DOHH2 (cell line): ENCODE results near the gene TTC28.

Experiments used
- H3F3A ChIP-seq: fragments of 200-600 bp; sonication (generic), shearing (Covaris generic); 2 replicates; pipeline ENCODE4 v1.6.0; 2016; ENCODE audit warnings: antibody characterized with exemption, mild to moderate bottlenecking; ENCODE audit not compliant: control insufficient read depth, insufficient read depth
- H3K27ac ChIP-seq: fragments of 200-600 bp; sonication (generic); 2 replicates; pipeline ENCODE4 v1.5.1; 2014; ENCODE audit warnings: low read depth, mild to moderate bottlenecking, low read length, moderate library complexity
- H3K27me3 ChIP-seq: fragments of 200-600 bp; sonication (generic); 2 replicates; pipeline ENCODE4 v1.6.1; 2014; ENCODE audit warnings: mild to moderate bottlenecking, low read length, mixed read lengths; ENCODE audit not compliant: control insufficient read depth
- H3K36me3 ChIP-seq: fragments of 200-600 bp; sonication (generic); 2 replicates; pipeline ENCODE4 v1.6.1; 2014; ENCODE audit warnings: mild to moderate bottlenecking, low read length, moderate library complexity, mixed read lengths; ENCODE audit not compliant: control insufficient read depth
- H3K4me1 ChIP-seq: fragments of 200-600 bp; sonication (generic); 2 replicates; pipeline ENCODE4 v1.6.1; 2014; ENCODE audit warnings: mild to moderate bottlenecking, low read length, mixed read lengths; ENCODE audit not compliant: control insufficient read depth
- H3K4me2 ChIP-seq: fragments of 200-600 bp; sonication (generic); 2 replicates; pipeline ENCODE4 v1.6.0; 2014; ENCODE audit warnings: mild to moderate bottlenecking, low read length, moderate library complexity
- H3K4me3 ChIP-seq: fragments of 200-600 bp; sonication (generic); 2 replicates; pipeline ENCODE4 v1.5.1; 2014; ENCODE audit warnings: mild to moderate bottlenecking, low read length, mixed read lengths
- H3K79me2 ChIP-seq: fragments of 200-600 bp; sonication (generic); 2 replicates; pipeline ENCODE4 v1.6.1; 2014; ENCODE audit warnings: mild to moderate bottlenecking, low read length, mixed read lengths; ENCODE audit not compliant: control insufficient read depth
- H3K9me2 ChIP-seq: fragments of 200-600 bp; sonication (generic); replicated peaks from 2 replicates; pipeline ENCODE4 v1.6.1; 2014; ENCODE audit warnings: mild to moderate bottlenecking, low read length, mixed read lengths; ENCODE audit not compliant: control insufficient read depth
- H3K9me3 ChIP-seq: fragments of 200-600 bp; sonication (generic); 2 replicates; pipeline ENCODE4 v1.6.1; 2014; ENCODE audit warnings: antibody characterized with exemption, low read length, mixed read lengths; ENCODE audit not compliant: control insufficient read depth, insufficient read depth
- H4K20me1 ChIP-seq: fragments of 200-600 bp; sonication (generic); 2 replicates; pipeline ENCODE4 v1.6.0; 2014; ENCODE audit warnings: low read depth, mild to moderate bottlenecking, antibody characterized with exemption, low read length, moderate library complexity; ENCODE audit not compliant: control insufficient read depth, insufficient read depth
- EZH2phosphoT487 ChIP-seq: fragments of 200-600 bp; sonication (generic); IDR thresholded peaks from 2 replicates; pipeline ENCODE4 v1.6.1; 2017; ENCODE audit warnings: borderline replicate concordance, mild to moderate bottlenecking, antibody characterized with exemption, low read length, moderate library complexity, mixed read lengths
- TF ChIP-seq, protein P1 (sequence below): fragments of 200-600 bp; sonication (generic); IDR thresholded peaks from one replicate; pipeline ENCODE4 v1.5.1; 2014; ENCODE audit warnings: antibody characterized with exemption, mild to moderate bottlenecking, low read depth, low read length; ENCODE audit not compliant: poor library complexity, severe bottlenecking

Gene TTC28

DNA sequence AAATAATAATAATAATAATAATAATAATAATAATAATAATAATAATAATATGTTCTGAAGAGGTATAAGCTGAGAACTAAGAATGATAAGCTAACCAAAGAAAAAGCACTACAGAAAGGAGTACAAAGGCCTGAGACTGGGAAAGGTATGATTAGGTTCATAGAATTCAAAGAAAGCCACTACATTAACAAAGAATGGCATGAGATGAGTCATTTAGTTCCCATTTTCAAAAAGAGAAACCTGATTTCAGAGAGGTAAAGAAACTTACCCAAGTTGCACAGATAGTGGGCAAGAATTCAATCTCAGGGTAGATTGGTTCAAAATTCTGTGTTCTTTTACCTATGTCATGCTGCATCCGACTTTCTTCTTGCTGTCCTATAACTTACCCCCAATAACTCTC is 350.9 kb downstream of the TTC28 start:
- TF ChIP-seq, protein P1, sequence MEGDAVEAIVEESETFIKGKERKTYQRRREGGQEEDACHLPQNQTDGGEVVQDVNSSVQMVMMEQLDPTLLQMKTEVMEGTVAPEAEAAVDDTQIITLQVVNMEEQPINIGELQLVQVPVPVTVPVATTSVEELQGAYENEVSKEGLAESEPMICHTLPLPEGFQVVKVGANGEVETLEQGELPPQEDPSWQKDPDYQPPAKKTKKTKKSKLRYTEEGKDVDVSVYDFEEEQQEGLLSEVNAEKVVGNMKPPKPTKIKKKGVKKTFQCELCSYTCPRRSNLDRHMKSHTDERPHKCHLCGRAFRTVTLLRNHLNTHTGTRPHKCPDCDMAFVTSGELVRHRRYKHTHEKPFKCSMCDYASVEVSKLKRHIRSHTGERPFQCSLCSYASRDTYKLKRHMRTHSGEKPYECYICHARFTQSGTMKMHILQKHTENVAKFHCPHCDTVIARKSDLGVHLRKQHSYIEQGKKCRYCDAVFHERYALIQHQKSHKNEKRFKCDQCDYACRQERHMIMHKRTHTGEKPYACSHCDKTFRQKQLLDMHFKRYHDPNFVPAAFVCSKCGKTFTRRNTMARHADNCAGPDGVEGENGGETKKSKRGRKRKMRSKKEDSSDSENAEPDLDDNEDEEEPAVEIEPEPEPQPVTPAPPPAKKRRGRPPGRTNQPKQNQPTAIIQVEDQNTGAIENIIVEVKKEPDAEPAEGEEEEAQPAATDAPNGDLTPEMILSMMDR, result no peak
- TF ChIP-seq EZH2phosphoT487, result no peak

DNA sequence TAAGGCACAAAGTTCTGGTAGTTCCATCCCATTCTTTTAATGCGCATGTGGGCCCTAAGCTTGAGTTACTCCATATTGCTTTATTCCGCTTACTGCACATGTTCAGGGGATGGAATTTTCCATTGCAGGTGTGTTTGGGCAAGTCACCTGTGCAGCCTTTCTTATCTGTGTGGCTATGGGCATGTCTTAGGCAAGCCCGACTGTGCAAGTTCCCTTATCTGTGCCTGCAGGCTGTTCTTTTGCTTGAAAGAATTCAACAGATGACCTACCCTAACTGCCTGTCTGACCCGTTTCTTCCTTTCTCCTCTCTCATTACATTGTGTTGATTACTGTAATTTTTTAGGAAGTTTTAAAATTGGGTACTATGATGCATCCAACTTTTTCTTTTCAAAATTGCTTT is 363.6 kb downstream of the TTC28 start:
- TF ChIP-seq EZH2phosphoT487, result no peak
- TF ChIP-seq, protein P1, result no peak
- Histone ChIP-seq H3K9me2 (no peaks in the 10 kb centered on the region), H4K20me1 (no peaks in the 10 kb centered on the region), H3F3A (no peaks in the 10 kb centered on the region), H3K9me3 (no peaks in the 10 kb centered on the region), H3K79me2 (no peaks in the 10 kb centered on the region), H3K27ac (no peak overlapping the region), H3K4me3 (no peak overlapping the region), H3K27me3 (peaks cover 3% of the 10 kb centered on the region; the same call in 1 of the 2 replicates), H3K4me2 (no peak overlapping the region), H3K36me3 (no peaks in the 10 kb centered on the region), H3K4me1 (no peaks in the 10 kb centered on the region)

More for the DNA sequence above, 350.9 kb downstream of the TTC28 start:
- Histone ChIP-seq H3K4me3 (no peak overlapping the region), H3K9me3 (no peaks in the 10 kb centered on the region), H3K9me2 (no peaks in the 10 kb centered on the region), H3K36me3 (no peaks in the 10 kb centered on the region), H3K79me2 (no peaks in the 10 kb centered on the region), H3F3A (no peaks in the 10 kb centered on the region), H3K4me2 (no peak overlapping the region), H4K20me1 (no peaks in the 10 kb centered on the region), H3K27me3 (peaks cover 9% of the 10 kb centered on the region; the same call in 1 of the 2 replicates), H3K4me1 (no peaks in the 10 kb centered on the region), H3K27ac (no peak overlapping the region)

DNA sequence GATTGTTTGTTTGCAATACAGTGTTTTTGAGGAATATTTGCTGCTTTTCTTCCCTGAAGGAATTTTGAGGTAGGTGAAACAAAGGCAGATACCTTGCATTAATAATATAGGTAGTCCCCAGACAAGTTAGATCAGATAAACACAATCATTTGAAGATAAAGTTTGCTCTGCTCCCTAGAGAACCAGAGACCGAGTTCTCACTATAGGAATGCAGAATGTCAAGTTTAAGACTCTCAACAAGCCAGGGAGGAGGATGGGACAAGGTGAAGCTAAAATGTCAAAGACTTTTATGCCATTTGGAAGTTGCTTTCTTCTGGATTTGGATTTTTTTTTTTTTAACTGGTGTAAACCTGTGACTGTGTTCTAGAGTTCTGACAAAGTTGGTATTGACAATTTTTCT is 364.7 kb downstream of the TTC28 start:
- Histone ChIP-seq H3K36me3 (no peaks in the 10 kb centered on the region), H3K4me1 (no peaks in the 10 kb centered on the region), H4K20me1 (no peaks in the 10 kb centered on the region), H3K27ac (no peak overlapping the region), H3K4me3 (no peak overlapping the region), H3F3A (no peaks in the 10 kb centered on the region), H3K79me2 (no peaks in the 10 kb centered on the region), H3K4me2 (no peak overlapping the region), H3K27me3 (peaks cover 3% of the 10 kb centered on the region; the same call in 1 of the 2 replicates), H3K9me3 (no peaks in the 10 kb centered on the region), H3K9me2 (no peaks in the 10 kb centered on the region)
- TF ChIP-seq EZH2phosphoT487, result no peak
- TF ChIP-seq, protein P1, result no peak
